Fibroblast of lung (primary cell): Measurements from ENCODE around the gene CNBD2. TPM values are rescaled to one million over a fixed set of nuclear protein-coding genes. Genes with fewer than 3 reads are reported as not detected.
A peak's percentile ranks its signal among the peaks of the same experiment; 100 is the strongest.

Source experiments
- DNase-seq, 2 donors: peaks; one replicate each; pipeline versions ENCODE4 v3.0.0 to v3.0.0-alpha.2; 2010; ENCODE audit warnings: low read depth in 2 of 2
- H2AFZ ChIP-seq: 2 replicates; pipeline ENCODE4 v1.5.1; 2012; ENCODE audit warnings: low read length, control low read depth, inconsistent platforms
- H3K27ac ChIP-seq: 2 replicates; pipeline ENCODE4 v1.5.1; 2011; ENCODE audit warnings: low read length, control low read depth; ENCODE audit not compliant: insufficient read depth
- H3K27me3 ChIP-seq: 2 replicates; pipeline ENCODE4 v1.5.1; 2011; ENCODE audit warnings: mild to moderate bottlenecking, low read length; ENCODE audit not compliant: control insufficient read depth, insufficient read depth
- H3K36me3 ChIP-seq: 2 replicates; pipeline ENCODE4 v1.5.1; 2011; ENCODE audit warnings: low read length; ENCODE audit not compliant: control insufficient read depth, insufficient read depth
- H3K4me1 ChIP-seq: 2 replicates; pipeline ENCODE4 v1.5.1; 2011; ENCODE audit warnings: low read length; ENCODE audit not compliant: control insufficient read depth, insufficient read depth; ENCODE audit errors: extremely low read depth
- H3K4me2 ChIP-seq: 2 replicates; pipeline ENCODE4 v1.5.1; 2011; ENCODE audit warnings: low read length, control low read depth; ENCODE audit not compliant: insufficient read depth; ENCODE audit errors: extremely low read depth
- H3K4me3 ChIP-seq, 4 experiments: fragments of 200-600 bp in 1 of 4; sonication (generic) in 1 of 4; replicated peaks in 1 of 4; 2 replicates each; pipeline ENCODE4 v1.5.1; 2011 to 2016; ENCODE audit warnings: low read length in 4 of 4, low read depth in 3 of 4, mild to moderate bottlenecking in 3 of 4, control low read depth in 2 of 4, inconsistent platforms in 1 of 4, mixed read lengths in 1 of 4; ENCODE audit not compliant: insufficient read depth in 1 of 4; ENCODE audit errors: control extremely low read depth in 1 of 4
- H3K79me2 ChIP-seq: 2 replicates; pipeline ENCODE4 v1.5.1; 2012; ENCODE audit warnings: mild to moderate bottlenecking, low read length, inconsistent platforms; ENCODE audit not compliant: control insufficient read depth, insufficient read depth
- H3K9ac ChIP-seq: 2 replicates; pipeline ENCODE4 v1.5.1; 2011; ENCODE audit warnings: mild to moderate bottlenecking, low read length, control low read depth; ENCODE audit not compliant: insufficient read depth
- H3K9me3 ChIP-seq: 2 replicates; pipeline ENCODE4 v1.5.1; 2012; ENCODE audit warnings: low read depth, low read length; ENCODE audit not compliant: control insufficient read depth, insufficient read depth
- H4K20me1 ChIP-seq: 2 replicates; pipeline ENCODE4 v1.5.1; 2011; ENCODE audit warnings: low read length; ENCODE audit not compliant: control insufficient read depth, insufficient read depth; ENCODE audit errors: extremely low read depth
- CTCF ChIP-seq, 2 donors: IDR thresholded peaks in 1 of 2; conservative IDR thresholded peaks in 1 of 2; 1 replicate in 1 of 2; 2 replicates in 1 of 2; pipeline ENCODE4 v1.5.1; 2011 to 2012; ENCODE audit warnings: low read length in 2 of 2, control low read depth in 1 of 2, inconsistent platforms in 1 of 2, low read depth in 1 of 2, mild to moderate bottlenecking in 1 of 2
- EZH2 ChIP-seq: IDR thresholded peaks from 2 replicates; pipeline ENCODE4 v1.5.1; 2012; ENCODE audit warnings: low read length, control low read depth, mild to moderate bottlenecking; ENCODE audit errors: missing control alignments
- polyA plus RNA-seq, 2 donors: library from polyadenylated mRNA; depleted of rRNA in 1 of 2; stranded (reverse) in 1 of 2; unstranded in 1 of 2; fragments of >200 nt; gene quantifications; 2 replicates each; pipeline ENCODE4 v1.2.1, GENCODE V29; 2011 to 2012; ENCODE audit warnings: missing spikeins in 1 of 2
- total RNA-seq: library from RNA; depleted of rRNA; stranded (reverse); fragments of >200 nt; gene quantifications from 2 replicates; pipeline ENCODE4 v1.2.1, GENCODE V29; 2014

The CNBD2 gene
- total and polyA plus RNA-seq, 2 donors (not counting 1 experiment from before 2014, with no cell fraction given): 1.1 to 2.6 TPM

GRCh38 chr20:35934050-35934449, 34.3 kb upstream of the CNBD2 start:
- Histone ChIP-seq H3K4me3 (no peak overlapping the region), H4K20me1 (no peaks in the 10 kb centered on the region), H3K9me3 (no peaks in the 10 kb centered on the region), H3K4me2 (no peak overlapping the region), H2AFZ (no peak overlapping the region), H3K27me3 (no peaks in the 10 kb centered on the region), H3K9ac (no peak overlapping the region), H3K4me1 (no peaks in the 10 kb centered on the region), H3K36me3 (peaks cover 4% of the 10 kb centered on the region), H3K27ac (no peak overlapping the region), H3K79me2 (no peaks in the 10 kb centered on the region)
- DNase-seq: no peak
- TF ChIP-seq EZH2: no peak
- TF ChIP-seq CTCF (conservative IDR thresholded peaks at IDR 0.05 in 1 of 2, IDR thresholded peaks at IDR 0.05 in 1 of 2; ENCODE audit: low read depth in 1 of 2, low read length in 2 of 2): no peak

GRCh38 chr20:35939264-35939663, 29.1 kb upstream of the CNBD2 start:
- H3K4me1 ChIP-seq: no peaks in the 10 kb centered on the region
- TF ChIP-seq EZH2 (no peak), CTCF (conservative IDR thresholded peaks at IDR 0.05 in 1 of 2, IDR thresholded peaks at IDR 0.05 in 1 of 2; ENCODE audit: low read depth in 1 of 2, low read length in 2 of 2) (no peak)
- H2AFZ ChIP-seq: no peak overlapping the region
- DNase-seq: peak in 1 of 2 donors; percentile 1
- H3K4me2 ChIP-seq: no peak overlapping the region
- H4K20me1 ChIP-seq: no peaks in the 10 kb centered on the region
- no peaks in the 10 kb centered on the region for H3K9me3 ChIP-seq
- H3K36me3 ChIP-seq: peaks cover 7% of the 10 kb centered on the region
- H3K4me3 ChIP-seq: no peak overlapping the region
- no peak overlapping the region for H3K27ac ChIP-seq
- no peak overlapping the region for H3K9ac ChIP-seq
- H3K27me3 ChIP-seq: no peaks in the 10 kb centered on the region
- no peaks in the 10 kb centered on the region for H3K79me2 ChIP-seq

GRCh38 chr20:35941620-35942019, 26.8 kb upstream of the CNBD2 start:
- H3K27ac ChIP-seq: no peak overlapping the region
- no peak overlapping the region for H3K4me2 ChIP-seq
- no peaks in the 10 kb centered on the region for H3K27me3 ChIP-seq
- no peak overlapping the region for H3K4me3 ChIP-seq
- no peaks in the 10 kb centered on the region for H3K9me3 ChIP-seq
- TF ChIP-seq EZH2 (no peak), CTCF (conservative IDR thresholded peaks at IDR 0.05 in 1 of 2, IDR thresholded peaks at IDR 0.05 in 1 of 2; ENCODE audit: low read depth in 1 of 2, low read length in 2 of 2) (no peak)
- no peak overlapping the region for H3K9ac ChIP-seq
- no peak overlapping the region for H2AFZ ChIP-seq
- peaks cover 7% of the 10 kb centered on the region for H3K36me3 ChIP-seq
- H4K20me1 ChIP-seq: no peaks in the 10 kb centered on the region
- H3K4me1 ChIP-seq: no peaks in the 10 kb centered on the region
- no peak for DNase-seq
- no peaks in the 10 kb centered on the region for H3K79me2 ChIP-seq
